ENCODE data around the gene CDKN2AIPNL. TPM values are rescaled to one million over a fixed set of nuclear protein-coding genes. Genes with fewer than 3 reads are reported as not detected.

CDKN2AIPNL gene
- total and polyA plus RNA-seq, 2 of the 13 experiments (the other 11 are each of a cell fraction or from before 2014, with no cell fraction given) = 17.4 to 46.5 TPM

GRCh38 chr5:134411546-134412266 is at the start of gene CDKN2AIPNL (continued):
- TF ChIP-seq ZNF770 (CRISPR knock-in tag; IDR thresholded peaks at IDR 0.05) (no peak; the same call in 1 of the 2 replicates), ZNF143 (CRISPR knock-in tag; IDR thresholded peaks at IDR 0.05) (peak; percentile 93), ZFP36L1 (CRISPR knock-in tag; IDR thresholded peaks at IDR 0.05) (peak; percentile 85), BHLHE40 (IDR thresholded peaks at IDR 0.05; ENCODE audit: low read length) (no peak), ZNF790 (CRISPR knock-in tag; IDR thresholded peaks at IDR 0.05; ENCODE audit: borderline replicate concordance) (peak; percentile 43; the same call in 1 of the 2 replicates), RFXAP (CRISPR knock-in tag; IDR thresholded peaks at IDR 0.05; ENCODE audit: borderline replicate concordance) (peak; percentile 87), HOXD1 (CRISPR knock-in tag; IDR thresholded peaks at IDR 0.05) (peak; percentile 94; the same call in 1 of the 2 replicates), ZZZ3 (CRISPR knock-in tag; IDR thresholded peaks at IDR 0.05; ENCODE audit: borderline replicate concordance) (peak; percentile 97; the same call in 1 of the 2 replicates), BRD4 (CRISPR knock-in tag; IDR thresholded peaks at IDR 0.05) (peak; percentile 93), SNAPC2 (CRISPR knock-in tag; IDR thresholded peaks at IDR 0.05) (peak; percentile 88), ZNF225 (CRISPR knock-in tag; IDR thresholded peaks at IDR 0.05) (peak; percentile 42; the same call in 1 of the 2 replicates), TRIM24 (CRISPR knock-in tag; IDR thresholded peaks at IDR 0.05) (no peak), ZNF839 (CRISPR knock-in tag; IDR thresholded peaks at IDR 0.05; ENCODE audit: borderline replicate concordance) (peak; percentile 80; the same call in 1 of the 2 replicates), GABPB1 (CRISPR knock-in tag; IDR thresholded peaks at IDR 0.05) (peak; percentile 95), KAT8 (CRISPR knock-in tag; IDR thresholded peaks at IDR 0.05) (peak; percentile 97), ZMYM4 (CRISPR knock-in tag; IDR thresholded peaks at IDR 0.05) (peak; percentile 98), GPN1 (CRISPR knock-in tag; IDR thresholded peaks at IDR 0.05; ENCODE audit: borderline replicate concordance) (peak; percentile 66; the same call in 1 of the 2 replicates), HDAC2 (CRISPR knock-in tag; IDR thresholded peaks at IDR 0.05) (peak; percentile 93), ZNF644 (CRISPR knock-in tag; IDR thresholded peaks at IDR 0.05; ENCODE audit: low read depth) (peak; percentile 83; the same call in 1 of the 2 replicates), GTF2F1 (IDR thresholded peaks at IDR 0.05; ENCODE audit: low read length) (no peak), ZFP62 (CRISPR knock-in tag; IDR thresholded peaks at IDR 0.05) (0 out of 2 replicates have a peak, but pooled peaks have one; percentile 78), TERF1 (CRISPR knock-in tag; IDR thresholded peaks at IDR 0.05) (peak; percentile 82; the same call in 1 of the 2 replicates), TARDBP (CRISPR knock-in tag; IDR thresholded peaks at IDR 0.05) (peak; percentile 90), PCBP2 (optimal IDR thresholded peaks at IDR 0.05; ENCODE audit: low read depth, low read length, poor library complexity, severe bottlenecking) (no peak), MED13 (CRISPR knock-in tag; IDR thresholded peaks at IDR 0.05) (peak; percentile 81; the same call in 1 of the 2 replicates), ZKSCAN1 (IDR thresholded peaks at IDR 0.05; ENCODE audit: low read length) (no peak), MTA1 (CRISPR knock-in tag; IDR thresholded peaks at IDR 0.05; ENCODE audit: borderline replicate concordance) (peak; percentile 95; the same call in 1 of the 2 replicates)

Measured in HepG2 (cell line).